Measurements from ENCODE around the gene FGD5.

DNA sequence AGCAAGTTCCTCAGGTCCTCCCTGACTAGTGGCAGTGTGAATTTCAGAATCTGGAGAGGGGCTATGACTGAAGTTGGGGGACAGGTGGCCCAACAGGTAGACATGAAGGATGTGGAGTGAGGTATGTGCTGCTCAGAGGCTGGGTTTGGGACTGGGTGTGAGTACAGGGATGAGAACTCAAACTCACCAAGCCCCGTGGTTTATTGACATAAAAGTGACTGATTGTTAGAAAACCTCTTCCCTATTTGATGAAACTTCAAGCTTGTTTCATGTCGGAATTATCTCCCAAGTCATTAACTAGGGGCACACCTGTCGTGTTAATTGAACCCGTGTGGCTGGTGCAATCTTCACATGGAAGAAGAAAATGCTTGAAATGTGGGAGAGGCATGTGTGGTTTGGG lies 27.1 kb downstream of the FGD5 start:
- TF ChIP-seq, protein P1, sequence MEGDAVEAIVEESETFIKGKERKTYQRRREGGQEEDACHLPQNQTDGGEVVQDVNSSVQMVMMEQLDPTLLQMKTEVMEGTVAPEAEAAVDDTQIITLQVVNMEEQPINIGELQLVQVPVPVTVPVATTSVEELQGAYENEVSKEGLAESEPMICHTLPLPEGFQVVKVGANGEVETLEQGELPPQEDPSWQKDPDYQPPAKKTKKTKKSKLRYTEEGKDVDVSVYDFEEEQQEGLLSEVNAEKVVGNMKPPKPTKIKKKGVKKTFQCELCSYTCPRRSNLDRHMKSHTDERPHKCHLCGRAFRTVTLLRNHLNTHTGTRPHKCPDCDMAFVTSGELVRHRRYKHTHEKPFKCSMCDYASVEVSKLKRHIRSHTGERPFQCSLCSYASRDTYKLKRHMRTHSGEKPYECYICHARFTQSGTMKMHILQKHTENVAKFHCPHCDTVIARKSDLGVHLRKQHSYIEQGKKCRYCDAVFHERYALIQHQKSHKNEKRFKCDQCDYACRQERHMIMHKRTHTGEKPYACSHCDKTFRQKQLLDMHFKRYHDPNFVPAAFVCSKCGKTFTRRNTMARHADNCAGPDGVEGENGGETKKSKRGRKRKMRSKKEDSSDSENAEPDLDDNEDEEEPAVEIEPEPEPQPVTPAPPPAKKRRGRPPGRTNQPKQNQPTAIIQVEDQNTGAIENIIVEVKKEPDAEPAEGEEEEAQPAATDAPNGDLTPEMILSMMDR (IDR thresholded peaks at IDR 0.05): no peak
- TF ChIP-seq EZH2 (IDR thresholded peaks at IDR 0.05; ENCODE audit: borderline replicate concordance, insufficient read depth, low read depth, low read length, poor library complexity, severe bottlenecking): no peak
